HUDEP-2 (cell line): ENCODE measurements around the gene PHLDB2.

Experiments
- DNase-seq, 76 experiments: peaks; one replicate each; lab custom pipeline; 2025; ENCODE audit not compliant: unreplicated experiment in 76 of 76; lab: John Stamatoyannopoulos, UW

The PHLDB2 gene

DNA sequence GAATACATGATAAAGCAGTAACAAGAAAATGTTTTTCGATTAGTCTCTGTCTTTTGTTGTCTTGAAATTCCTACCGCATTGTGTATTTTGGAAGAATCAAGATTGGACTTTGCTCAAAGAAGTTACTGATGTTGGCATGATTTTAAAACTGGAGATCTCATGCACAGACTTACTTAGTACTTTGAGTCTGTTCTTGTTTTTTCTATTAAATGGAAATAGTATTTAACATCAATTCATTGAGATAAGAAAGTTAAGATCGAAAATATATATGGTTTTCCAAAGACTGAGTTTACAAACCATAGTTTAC, 122.3 kb downstream of the PHLDB2 start:
- DNase-seq: no peak

- no peak for DNase-seq
Measured at GRCh38 chr3:111984636-111985298, 125.7 kb downstream of the PHLDB2 start.

GRCh38 chr3:111986800-111987199, 127.7 kb downstream of the PHLDB2 start:
- no peak for DNase-seq

- peak in 17 of 76 experiments; percentile 1 to 37 (median 10) for DNase-seq
Measured at GRCh38 chr3:111989061-111989678, 130.1 kb downstream of the PHLDB2 start.

GRCh38 chr3:111993038-111993437, 134.0 kb downstream of the PHLDB2 start:
- DNase-seq: no peak

- DNase-seq: no peak
Measured at GRCh38 chr3:111998636-111999483, 139.8 kb downstream of the PHLDB2 start, which contains the start of gene TAGLN3. TSS of gene TAGLN3 (plus strand) at chr3:111998922. CDS start at chr3:111999423, 501 bp downstream.

DNA sequence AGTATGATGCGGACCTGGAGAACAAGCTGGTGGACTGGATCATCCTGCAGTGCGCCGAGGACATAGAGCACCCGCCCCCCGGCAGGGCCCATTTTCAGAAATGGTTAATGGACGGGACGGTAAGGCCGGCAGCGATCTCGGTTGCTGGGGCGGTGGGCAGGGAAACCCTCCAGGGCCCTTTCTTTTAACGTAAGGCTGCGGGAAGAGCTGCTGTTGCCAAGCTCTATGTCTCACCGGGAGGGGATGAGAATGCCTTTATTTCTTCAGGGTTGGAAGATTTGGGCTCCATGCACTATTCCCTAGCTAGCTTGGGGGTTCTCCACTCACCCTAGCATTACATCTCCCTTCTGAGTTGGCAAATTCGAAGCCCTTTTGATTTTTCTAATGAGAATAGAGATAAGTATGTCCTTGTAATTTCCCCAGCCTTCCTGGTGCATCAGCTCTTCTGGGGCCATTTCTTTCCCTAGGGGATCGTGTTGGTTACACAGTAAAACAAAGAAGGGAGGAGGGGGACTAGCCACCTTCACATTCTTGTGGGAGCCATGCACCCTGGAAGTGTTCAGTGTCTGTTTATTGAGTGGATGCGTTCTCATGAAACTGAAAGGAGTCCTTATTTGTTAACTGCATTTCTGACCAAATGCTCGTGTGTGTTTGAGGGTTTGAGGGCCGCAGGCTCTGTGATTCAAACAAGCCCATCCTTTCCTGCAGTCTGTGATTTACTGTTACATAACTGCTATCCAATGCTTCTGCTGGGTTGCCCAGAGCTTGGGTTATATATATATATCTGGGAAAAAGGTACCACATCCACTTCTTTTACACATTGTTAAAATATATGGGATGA, 140.6 kb downstream of the PHLDB2 start:
- DNase-seq: no peak

- DNase-seq: no peak
Measured at GRCh38 chr3:112000367-112000771, 141.3 kb downstream of the PHLDB2 start.

DNA sequence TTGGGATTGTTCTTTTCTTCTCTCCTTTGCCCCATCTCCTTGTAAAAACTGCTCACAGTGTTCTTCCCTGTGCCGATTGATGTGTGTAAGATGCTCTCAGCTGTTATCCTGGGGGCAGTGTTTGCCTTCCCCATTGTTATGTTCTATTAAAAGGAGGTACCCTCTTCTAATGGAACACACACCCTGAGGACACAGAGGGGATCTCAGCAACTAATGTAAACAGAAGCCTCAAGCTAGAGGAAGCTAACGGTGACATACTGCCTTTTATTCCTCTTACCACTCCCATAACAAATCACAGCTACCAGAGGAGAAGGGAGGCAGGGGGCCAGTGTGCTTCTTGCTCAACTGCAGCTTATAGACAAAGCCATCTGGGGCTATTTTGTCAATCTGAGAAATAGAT, 141.9 kb downstream of the PHLDB2 start:
- DNase-seq: no peak

GRCh38 chr3:112001526-112001925, 142.5 kb downstream of the PHLDB2 start:
- no peak for DNase-seq

DNA sequence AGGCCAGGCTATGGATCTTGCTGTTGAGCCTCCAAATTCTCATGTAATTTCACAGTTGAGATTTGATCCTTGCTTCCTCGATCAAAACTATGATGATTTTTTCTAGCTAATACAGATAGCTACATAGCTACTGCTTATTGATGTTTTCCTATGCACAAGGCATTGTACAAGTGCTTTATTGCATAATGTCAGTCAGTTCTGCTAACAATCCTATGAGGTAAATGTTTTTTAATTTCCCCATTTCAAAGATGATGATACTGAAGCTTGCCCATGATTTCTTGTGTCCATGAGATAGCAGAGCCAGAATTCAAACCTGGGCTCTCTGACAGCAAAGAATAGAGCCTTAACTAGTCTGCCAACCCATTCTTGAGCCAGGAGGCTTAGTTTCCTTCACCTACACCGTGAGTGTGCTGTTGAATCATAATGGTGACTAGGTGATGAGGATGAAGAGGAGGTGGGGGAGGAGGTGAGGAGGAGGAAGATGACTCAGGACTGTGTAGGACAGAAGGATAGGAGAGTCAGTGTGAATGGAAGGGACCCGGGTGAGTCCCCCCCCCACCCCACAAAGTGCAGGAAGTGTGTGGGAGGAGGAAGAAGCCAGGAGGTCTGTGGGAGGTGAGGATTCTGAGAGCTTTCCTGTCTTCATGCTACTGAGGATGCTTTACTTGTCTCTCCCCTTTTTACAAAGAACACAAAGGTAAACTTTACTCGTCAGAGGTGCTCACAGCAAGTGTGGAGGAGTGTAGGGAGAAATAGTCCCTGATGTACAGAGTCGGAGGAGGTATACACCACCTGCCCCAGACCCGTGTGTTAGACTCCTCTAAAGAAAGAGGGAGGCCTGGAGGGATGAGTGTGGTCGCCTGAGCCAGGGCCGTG, 143.3 kb downstream of the PHLDB2 start:
- no peak for DNase-seq

GRCh38 chr3:112003321-112004080, 144.4 kb downstream of the PHLDB2 start:
- DNase-seq: no peak

DNA sequence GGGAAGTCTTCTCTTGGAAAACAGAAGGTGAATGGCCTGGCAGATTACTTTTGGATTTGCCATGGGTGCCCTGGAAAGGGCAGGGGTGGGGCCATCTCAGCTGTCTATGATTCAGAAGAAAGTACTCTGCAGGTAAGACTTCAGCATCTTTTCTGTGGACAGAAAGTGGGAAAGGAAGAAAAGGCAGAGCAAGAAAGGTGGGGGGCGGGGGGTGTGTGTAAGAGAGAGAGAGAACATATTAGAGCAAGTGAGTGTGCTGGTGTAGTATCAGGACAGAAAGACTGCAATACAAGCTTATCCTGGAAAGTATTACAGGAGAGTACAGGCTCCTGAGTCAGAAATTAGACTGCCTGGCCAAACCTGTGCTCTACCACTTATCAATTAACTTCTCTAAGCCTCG, 145.1 kb downstream of the PHLDB2 start:
- no peak for DNase-seq

- DNase-seq: no peak
Measured at GRCh38 chr3:112004669-112005068, 145.6 kb downstream of the PHLDB2 start.

GRCh38 chr3:112005091-112005672, 146.1 kb downstream of the PHLDB2 start:
- DNase-seq: no peak

DNA sequence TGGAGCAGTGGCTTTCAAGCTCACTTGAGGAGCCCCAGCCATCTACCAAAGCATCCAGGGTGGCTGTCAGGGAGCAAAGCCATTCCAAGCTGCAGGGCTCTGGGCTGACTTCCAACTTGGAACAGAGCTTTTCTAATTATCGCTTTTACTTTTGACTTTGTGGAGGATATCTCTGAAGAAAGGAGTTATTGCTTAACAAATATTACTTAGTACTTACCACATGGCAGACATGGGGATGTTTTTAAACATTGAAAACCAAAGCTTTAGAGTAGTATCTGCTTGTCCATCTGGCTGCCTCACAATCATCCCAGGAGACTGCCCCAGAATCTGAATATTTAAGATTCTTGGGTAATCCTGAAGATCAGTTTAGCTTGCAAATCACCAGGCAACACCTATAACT, 148.6 kb downstream of the PHLDB2 start:
- DNase-seq: no peak

- no peak for DNase-seq
Measured at GRCh38 chr3:112009670-112010069, 150.6 kb downstream of the PHLDB2 start.

DNA sequence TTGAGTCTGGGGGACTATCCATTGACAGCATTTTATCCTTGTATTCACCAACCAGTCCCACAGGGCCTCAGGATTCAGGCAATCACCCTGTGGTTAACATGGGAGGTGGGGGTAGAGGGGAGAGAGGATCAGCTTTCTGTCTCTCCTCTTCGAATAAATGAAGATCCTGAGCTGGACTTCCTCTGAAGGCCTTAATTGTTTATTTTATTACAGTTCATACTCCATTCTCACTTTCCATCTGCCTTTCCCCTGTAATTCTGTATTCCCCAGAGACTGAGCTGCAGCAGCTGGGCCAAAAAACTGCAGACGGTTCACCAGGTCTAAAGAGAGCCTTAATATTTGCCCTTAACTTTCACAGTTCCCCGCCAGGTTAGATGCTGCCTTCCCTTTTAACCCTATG, 151.6 kb downstream of the PHLDB2 start:
- no peak for DNase-seq
